Neural progenitor cell (in vitro differentiated cells): ENCODE measurements around the gene NINJ2. TPM values are rescaled to one million over a fixed set of nuclear protein-coding genes. Genes with fewer than 3 reads are reported as not detected.

ENCODE experiments used
- DNase-seq: peaks from one replicate; pipeline ENCODE4 v3.0.0-alpha.2; 2016; ENCODE audit warnings: low spot score
- H2AFZ ChIP-seq: fragments of 200-600 bp; sonication (generic); replicated peaks from 2 replicates; pipeline ENCODE4 v1.6.1; 2016; ENCODE audit warnings: antibody characterized with exemption
- H3F3A ChIP-seq: fragments of 200-600 bp; sonication (generic); 2 replicates; pipeline ENCODE4 v1.6.1; 2016; ENCODE audit warnings: antibody characterized with exemption, low read depth
- H3K27ac ChIP-seq: fragments of 200-600 bp; sonication (generic); 2 replicates; pipeline ENCODE4 v1.5.1; 2016; ENCODE audit warnings: mild to moderate bottlenecking
- H3K27me3 ChIP-seq: fragments of 200-600 bp; sonication (generic); 2 replicates; pipeline ENCODE4 v1.6.1; 2016; ENCODE audit warnings: mild to moderate bottlenecking, moderate library complexity
- H3K36me3 ChIP-seq: fragments of 200-600 bp; sonication (generic); 2 replicates; pipeline ENCODE4 v1.5.1; 2016
- H3K4me1 ChIP-seq: fragments of 200-600 bp; sonication (generic); 2 replicates; pipeline ENCODE4 v1.6.1; 2016; ENCODE audit warnings: mixed run types
- H3K4me2 ChIP-seq: fragments of 200-600 bp; sonication (generic); 2 replicates; pipeline ENCODE4 v1.6.1; 2016
- H3K4me3 ChIP-seq: fragments of 200-600 bp; sonication (generic); 2 replicates; pipeline ENCODE4 v1.5.1; 2016
- H3K79me2 ChIP-seq: fragments of 200-600 bp; sonication (generic); 2 replicates; pipeline ENCODE4 v1.6.1; 2016; ENCODE audit warnings: low read depth
- H3K9ac ChIP-seq: fragments of 200-600 bp; sonication (generic); 2 replicates; pipeline ENCODE4 v1.6.1; 2016
- H3K9me3 ChIP-seq: fragments of 200-600 bp; sonication (generic); 2 replicates; pipeline ENCODE4 v1.5.1; 2016; ENCODE audit warnings: low read depth
- H4K20me1 ChIP-seq: fragments of 200-600 bp; sonication (generic); 2 replicates; pipeline ENCODE4 v1.6.1; 2016; ENCODE audit warnings: low read depth
- H3K27ac Mint-ChIP-seq: 3 replicates; pipeline ENCODE4 v1.8.0; 2021; ENCODE audit warnings: mixed read lengths
- H3K27me3 Mint-ChIP-seq: 2 replicates; pipeline ENCODE4 v1.8.0; 2022; ENCODE audit warnings: low read depth, mild to moderate bottlenecking, inconsistent platforms, moderate library complexity, mixed read lengths; ENCODE audit not compliant: insufficient read depth
- H3K36me3 Mint-ChIP-seq: 3 replicates; pipeline ENCODE4 v1.8.0; 2021; ENCODE audit warnings: mixed read lengths
- H3K4me1 Mint-ChIP-seq: 3 replicates; pipeline ENCODE4 v1.8.0; 2021; ENCODE audit warnings: mixed read lengths
- H3K4me3 Mint-ChIP-seq: 3 replicates; pipeline ENCODE4 v1.8.0; 2021; ENCODE audit warnings: mild to moderate bottlenecking, moderate library complexity, mixed read lengths
- H3K9me3 Mint-ChIP-seq: 3 replicates; pipeline ENCODE4 v1.8.0; 2020; ENCODE audit warnings: mixed read lengths
- EZH2 ChIP-seq: fragments of 200-600 bp; sonication (generic); IDR thresholded peaks from 2 replicates; pipeline ENCODE4 v1.6.1; 2017; ENCODE audit warnings: antibody characterized with exemption, mild to moderate bottlenecking, moderate library complexity
- EZH2phosphoT487 ChIP-seq: fragments of 200-600 bp; sonication (generic); IDR thresholded peaks from 2 replicates; pipeline ENCODE4 v1.6.1; 2017; ENCODE audit warnings: antibody characterized with exemption
- total RNA-seq: library from RNA; depleted of rRNA; stranded (reverse); fragments of >200 nt; gene quantifications from 2 replicates; pipeline ENCODE4 v1.2.3, GENCODE V29; 2015; ENCODE audit warnings: low replicate concordance
- TF ChIP-seq, protein P1 (sequence below): fragments of 200-600 bp; sonication (generic); IDR thresholded peaks from 2 replicates; pipeline ENCODE4 v1.5.1; 2017; ENCODE audit warnings: antibody characterized with exemption, mild to moderate bottlenecking

The NINJ2 gene
- total RNA-seq, 1 donor from 2014 or later: not detected

DNA sequence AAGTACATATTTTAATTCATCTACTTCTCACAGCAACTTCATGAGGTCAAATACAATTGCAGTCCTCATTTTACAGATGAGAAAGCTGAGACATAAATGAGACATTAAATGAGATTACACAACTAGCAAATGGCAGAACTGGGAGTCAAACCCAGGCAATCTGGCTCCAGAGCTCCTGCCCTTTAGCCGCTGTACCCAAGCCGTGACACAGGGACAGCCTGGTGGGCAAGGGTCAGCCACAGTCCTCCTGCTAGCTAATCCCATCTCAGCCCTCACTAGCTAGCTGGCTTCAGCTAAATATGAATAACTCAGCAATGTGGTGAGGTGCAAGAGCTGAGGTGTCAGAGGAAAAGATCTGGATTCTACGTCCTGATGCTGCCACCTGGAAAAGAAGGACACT lies 54.8 kb downstream of the NINJ2 start:
- H3K9me3 ChIP-seq: no peaks in the 10 kb centered on the region
- no peaks in the 10 kb centered on the region for H3K27me3 ChIP-seq
- no peak overlapping the region for H3K27ac Mint-ChIP-seq
- H3K27me3 Mint-ChIP-seq: peaks cover under 1% of the 10 kb centered on the region
- H3K9ac ChIP-seq: no peak overlapping the region
- no peaks in the 10 kb centered on the region for H3K9me3 Mint-ChIP-seq
- TF ChIP-seq, protein P1, sequence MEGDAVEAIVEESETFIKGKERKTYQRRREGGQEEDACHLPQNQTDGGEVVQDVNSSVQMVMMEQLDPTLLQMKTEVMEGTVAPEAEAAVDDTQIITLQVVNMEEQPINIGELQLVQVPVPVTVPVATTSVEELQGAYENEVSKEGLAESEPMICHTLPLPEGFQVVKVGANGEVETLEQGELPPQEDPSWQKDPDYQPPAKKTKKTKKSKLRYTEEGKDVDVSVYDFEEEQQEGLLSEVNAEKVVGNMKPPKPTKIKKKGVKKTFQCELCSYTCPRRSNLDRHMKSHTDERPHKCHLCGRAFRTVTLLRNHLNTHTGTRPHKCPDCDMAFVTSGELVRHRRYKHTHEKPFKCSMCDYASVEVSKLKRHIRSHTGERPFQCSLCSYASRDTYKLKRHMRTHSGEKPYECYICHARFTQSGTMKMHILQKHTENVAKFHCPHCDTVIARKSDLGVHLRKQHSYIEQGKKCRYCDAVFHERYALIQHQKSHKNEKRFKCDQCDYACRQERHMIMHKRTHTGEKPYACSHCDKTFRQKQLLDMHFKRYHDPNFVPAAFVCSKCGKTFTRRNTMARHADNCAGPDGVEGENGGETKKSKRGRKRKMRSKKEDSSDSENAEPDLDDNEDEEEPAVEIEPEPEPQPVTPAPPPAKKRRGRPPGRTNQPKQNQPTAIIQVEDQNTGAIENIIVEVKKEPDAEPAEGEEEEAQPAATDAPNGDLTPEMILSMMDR: no peak
- TF ChIP-seq EZH2 (no peak), EZH2phosphoT487 (no peak)
- H3K4me1 ChIP-seq: no peaks in the 10 kb centered on the region
- no peaks in the 10 kb centered on the region for H3K36me3 Mint-ChIP-seq
- no peak for DNase-seq
- no peaks in the 10 kb centered on the region for H3K79me2 ChIP-seq
- no peak overlapping the region for H3K4me3 Mint-ChIP-seq
- H4K20me1 ChIP-seq: no peaks in the 10 kb centered on the region
- no peaks in the 10 kb centered on the region for H3F3A ChIP-seq
- H3K4me1 Mint-ChIP-seq: peaks cover 3% of the 10 kb centered on the region
- H3K36me3 ChIP-seq: no peaks in the 10 kb centered on the region
- H3K27ac ChIP-seq: no peak overlapping the region
- H2AFZ ChIP-seq: no peak overlapping the region
- no peak overlapping the region for H3K4me2 ChIP-seq
- no peak overlapping the region for H3K4me3 ChIP-seq

DNA sequence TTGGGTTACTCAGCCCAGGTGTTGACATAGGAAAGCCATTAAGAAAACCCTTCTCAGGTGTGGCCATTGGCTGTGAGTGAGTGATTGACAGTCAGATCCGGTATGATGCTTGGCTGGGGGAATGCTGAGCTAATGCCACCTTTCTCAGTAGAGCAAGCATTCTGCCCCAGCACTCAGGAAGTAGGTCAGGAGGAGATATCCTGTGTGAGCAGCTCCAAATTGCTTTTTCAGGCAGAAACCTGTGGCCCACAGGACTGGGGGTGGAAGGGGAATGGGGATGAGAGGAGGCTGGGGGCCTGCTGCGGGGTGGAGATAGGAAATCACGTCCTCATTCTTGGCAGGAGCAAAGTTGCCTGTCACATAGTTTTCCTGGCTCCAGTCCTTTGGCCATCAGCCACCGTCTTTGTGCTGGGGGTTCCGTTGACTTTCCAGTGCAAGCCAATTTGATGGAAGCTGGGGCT lies 55.7 kb downstream of the NINJ2 start:
- TF ChIP-seq EZH2phosphoT487 (no peak), EZH2 (no peak)
- TF ChIP-seq, protein P1: no peak
- no peak overlapping the region for H3K4me2 ChIP-seq
- Mint-ChIP-seq H3K36me3 (no peaks in the 10 kb centered on the region), H3K27me3 (no peaks in the 10 kb centered on the region), H3K4me1 (peaks cover 3% of the 10 kb centered on the region), H3K27ac (no peak overlapping the region), H3K9me3 (no peaks in the 10 kb centered on the region), H3K4me3 (no peak overlapping the region)
- H3K27me3 ChIP-seq: no peaks in the 10 kb centered on the region
- no peaks in the 10 kb centered on the region for H3K4me1 ChIP-seq
- no peaks in the 10 kb centered on the region for H3K9me3 ChIP-seq
- H3F3A ChIP-seq: no peaks in the 10 kb centered on the region
- H4K20me1 ChIP-seq: no peaks in the 10 kb centered on the region
- H3K9ac ChIP-seq: no peak overlapping the region
- no peak overlapping the region for H2AFZ ChIP-seq
- DNase-seq: no peak
- no peaks in the 10 kb centered on the region for H3K79me2 ChIP-seq
- H3K36me3 ChIP-seq: no peaks in the 10 kb centered on the region
- no peak overlapping the region for H3K4me3 ChIP-seq
- no peak overlapping the region for H3K27ac ChIP-seq

DNA sequence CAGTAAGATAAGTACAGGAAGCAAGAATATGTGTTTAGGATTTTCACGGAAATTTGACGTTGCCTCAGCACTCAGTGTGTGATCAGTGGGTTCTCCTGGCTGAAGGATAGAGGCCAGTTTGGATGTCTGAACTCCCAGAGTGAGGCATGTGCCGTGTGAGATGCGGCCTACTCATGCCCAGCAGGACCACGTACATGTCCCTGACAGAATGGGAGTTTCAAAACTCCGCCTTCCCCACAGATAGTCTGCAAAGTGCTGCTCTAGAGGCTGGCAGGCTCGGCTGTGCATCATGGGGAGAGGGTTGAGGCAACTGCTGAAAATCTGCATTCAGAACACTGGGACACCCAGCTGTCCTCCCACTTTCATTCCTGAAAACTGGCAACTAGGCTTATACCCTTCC lies 58.3 kb downstream of the NINJ2 start:
- H2AFZ ChIP-seq: peak overlapping the region; percentile 26
- no peaks in the 10 kb centered on the region for H3F3A ChIP-seq
- Mint-ChIP-seq H3K4me1 (peaks cover under 1% of the 10 kb centered on the region), H3K27me3 (no peaks in the 10 kb centered on the region), H3K4me3 (no peak overlapping the region), H3K36me3 (no peaks in the 10 kb centered on the region), H3K27ac (no peak overlapping the region), H3K9me3 (no peaks in the 10 kb centered on the region)
- no peaks in the 10 kb centered on the region for H3K9me3 ChIP-seq
- H3K4me1 ChIP-seq: no peaks in the 10 kb centered on the region
- H3K27ac ChIP-seq: no peak overlapping the region
- no peak for DNase-seq
- no peaks in the 10 kb centered on the region for H3K79me2 ChIP-seq
- TF ChIP-seq EZH2 (no peak), EZH2phosphoT487 (no peak)
- TF ChIP-seq, protein P1: no peak
- no peaks in the 10 kb centered on the region for H3K36me3 ChIP-seq
- H3K4me2 ChIP-seq: no peak overlapping the region
- no peak overlapping the region for H3K4me3 ChIP-seq
- H3K27me3 ChIP-seq: no peaks in the 10 kb centered on the region
- H4K20me1 ChIP-seq: no peaks in the 10 kb centered on the region
- H3K9ac ChIP-seq: no peak overlapping the region
